GM21786 (cell line): ENCODE data around the gene SERINC3.
A peak's percentile ranks its signal among the peaks of the same experiment; 100 is the strongest.
"Not testable (repeated sequence)": the region's sequence is repeated elsewhere in the genome, so short reads cannot be mapped to it uniquely, and the experiment has no call there.

ENCODE experiments used
- ATAC-seq: cut with Tn5 transposase; IDR thresholded peaks from one replicate; pipeline ENCODE4 v1.9.1; 2021; ENCODE audit not compliant: unreplicated experiment

Gene SERINC3

DNA sequence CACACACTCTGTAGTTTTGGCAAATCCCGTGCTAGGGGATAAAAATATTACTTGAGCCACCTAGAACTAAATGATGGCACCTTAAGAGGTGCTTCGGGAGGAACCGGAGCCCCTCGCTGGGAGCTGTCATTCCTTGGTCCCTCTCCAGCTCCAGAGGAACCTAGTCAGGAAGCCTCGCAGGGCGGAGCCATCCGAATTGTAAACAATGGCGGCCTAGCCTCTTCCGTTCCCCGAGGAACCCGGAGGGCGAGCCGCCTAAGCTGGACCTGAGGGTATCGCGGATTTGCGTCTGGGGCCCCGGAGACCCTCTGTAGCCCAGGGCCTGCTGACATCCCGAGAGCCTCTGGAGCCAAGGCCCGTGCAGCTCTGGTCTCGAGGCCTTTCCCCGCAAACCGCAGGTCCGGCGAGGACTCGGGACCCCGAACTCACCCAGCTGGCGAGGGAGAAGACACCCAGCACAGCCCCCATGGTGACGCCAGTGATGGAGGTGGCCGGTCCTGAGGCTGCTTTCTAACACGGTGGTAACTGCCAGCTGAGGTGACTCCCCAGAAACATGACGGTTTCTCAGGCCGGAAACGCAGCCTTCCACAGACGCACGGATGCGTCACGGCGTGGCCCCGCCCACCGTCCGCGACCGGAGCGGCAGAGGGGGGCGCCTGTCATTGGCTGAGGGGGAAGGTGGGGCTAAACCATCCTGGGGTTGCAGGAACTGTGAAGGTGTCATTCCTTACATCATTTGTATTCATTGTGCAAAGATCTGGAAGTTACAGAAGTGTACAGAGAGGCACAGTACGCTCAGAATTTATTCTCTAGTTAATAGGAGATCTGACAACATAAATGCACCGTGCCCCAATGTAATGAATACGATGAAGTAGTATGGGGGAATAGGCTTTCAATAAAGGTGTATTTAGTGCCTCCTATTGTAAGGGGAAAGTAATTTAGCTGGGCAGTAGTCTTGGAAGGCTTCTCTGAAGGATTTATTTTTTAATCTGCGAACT is at the start of gene SERINC3:
Gene SERINC3, minus strand, starts transcription at position 587 of the 998 bp plus-strand sequence. Its CDS starts 119 bp downstream, at position 468.
- peak; percentile 93 for ATAC-seq

DNA sequence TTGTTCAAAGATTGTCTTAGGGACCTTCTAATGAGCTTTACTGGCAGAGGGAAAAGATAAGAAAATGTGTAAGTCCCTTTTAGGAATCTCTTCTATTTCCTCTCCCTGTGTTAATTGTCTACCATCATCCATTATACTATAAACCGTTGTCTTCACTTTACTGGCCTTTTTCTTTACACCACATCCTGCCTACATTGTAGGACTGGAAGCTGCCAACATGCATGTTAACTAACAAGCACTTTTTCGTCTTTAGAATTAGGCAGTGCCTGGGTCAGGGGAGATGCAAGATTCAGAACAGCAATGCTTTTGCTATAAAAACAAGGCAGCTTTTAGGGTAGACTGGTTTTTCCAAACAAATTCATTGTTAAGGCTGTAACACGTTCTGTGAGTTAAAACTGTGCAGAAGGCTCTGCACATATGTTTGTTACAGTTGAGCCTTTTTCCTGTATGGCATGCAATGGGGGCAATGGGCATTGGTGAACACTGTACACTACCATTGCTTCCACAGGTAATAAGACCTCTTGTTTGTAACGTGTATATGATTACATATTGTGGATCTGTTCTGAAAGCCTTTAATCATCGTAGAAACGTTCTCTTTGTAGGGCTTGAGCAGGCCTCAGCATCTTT is 49.6 kb upstream of the SERINC3 start:
- no peak for ATAC-seq

DNA sequence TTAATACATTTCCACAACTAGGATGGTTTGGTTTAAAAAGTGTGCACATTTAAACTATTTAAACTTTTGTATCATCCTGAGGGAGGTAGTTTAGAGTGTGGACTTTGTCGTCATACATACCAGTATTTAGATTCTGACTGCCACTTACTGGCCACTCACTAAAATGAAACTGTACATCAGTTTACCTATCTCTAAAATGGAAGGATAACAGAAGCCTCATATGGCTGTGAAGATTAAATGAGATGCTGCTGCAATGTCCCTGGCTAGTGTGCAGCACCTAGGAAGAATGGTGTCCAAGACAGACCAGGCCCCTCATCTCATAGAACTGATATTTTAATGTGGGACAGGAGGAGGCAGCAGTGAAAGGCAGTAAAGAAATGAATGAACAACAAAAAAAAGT is 48.5 kb upstream of the SERINC3 start:
- ATAC-seq = no peak

DNA sequence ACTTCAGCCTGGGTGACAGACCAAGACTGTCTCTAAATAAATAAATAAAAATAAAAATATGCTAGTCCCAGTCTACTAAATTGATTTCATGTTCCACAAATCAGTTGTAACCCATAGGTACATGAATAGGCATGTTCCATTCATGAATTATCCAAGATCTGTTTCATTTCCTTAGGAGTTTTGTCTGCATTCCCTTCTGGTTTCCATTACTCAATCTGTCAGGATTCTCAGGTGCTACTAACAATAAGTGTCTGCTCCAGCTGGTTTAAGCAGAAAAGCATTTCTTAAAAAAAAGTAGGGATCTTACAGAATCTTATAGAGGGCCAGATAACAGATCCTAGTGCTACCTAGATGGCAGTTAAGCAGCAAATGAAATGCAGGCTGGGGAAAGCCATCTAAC is 44.9 kb upstream of the SERINC3 start:
- no peak for ATAC-seq

DNA sequence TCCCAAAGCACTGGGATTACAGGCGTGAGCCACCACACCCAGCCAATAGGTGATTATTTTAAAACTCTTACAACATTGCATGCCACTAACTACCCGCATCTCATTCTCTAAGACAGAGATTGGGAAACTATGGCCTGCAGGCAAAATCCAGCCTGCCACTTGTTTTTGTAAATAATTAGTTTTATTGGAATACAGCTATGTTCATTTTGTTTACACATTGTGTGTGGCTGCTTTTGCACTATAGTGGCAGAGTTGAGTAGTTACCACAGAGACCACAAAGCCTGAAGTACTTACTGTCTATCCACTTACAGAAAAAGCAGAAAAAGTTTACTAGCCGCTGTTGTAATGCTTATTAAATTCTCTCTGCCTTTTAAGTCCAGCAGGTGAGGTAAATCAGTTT is 44.1 kb upstream of the SERINC3 start:
- no peak for ATAC-seq

DNA sequence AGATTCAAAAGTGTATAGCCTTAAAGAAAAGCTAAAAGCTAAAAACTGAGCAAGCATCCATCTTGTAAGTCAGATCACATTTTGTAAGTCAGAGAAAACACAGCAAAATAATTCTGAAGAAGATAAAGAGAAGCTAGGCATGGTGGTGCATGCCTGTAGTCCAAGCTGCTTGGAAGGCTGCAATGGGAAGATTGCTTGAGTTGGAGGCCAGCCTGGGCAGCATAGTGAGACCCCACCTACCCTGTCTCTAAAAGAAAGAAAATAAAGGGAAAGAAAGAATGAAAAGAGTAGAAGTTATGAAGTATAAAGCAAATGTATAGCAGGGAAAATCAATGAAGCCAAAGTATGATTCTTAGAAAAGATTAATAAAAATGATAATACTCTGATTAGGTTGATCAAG is 40.0 kb upstream of the SERINC3 start:
- ATAC-seq = no peak

DNA sequence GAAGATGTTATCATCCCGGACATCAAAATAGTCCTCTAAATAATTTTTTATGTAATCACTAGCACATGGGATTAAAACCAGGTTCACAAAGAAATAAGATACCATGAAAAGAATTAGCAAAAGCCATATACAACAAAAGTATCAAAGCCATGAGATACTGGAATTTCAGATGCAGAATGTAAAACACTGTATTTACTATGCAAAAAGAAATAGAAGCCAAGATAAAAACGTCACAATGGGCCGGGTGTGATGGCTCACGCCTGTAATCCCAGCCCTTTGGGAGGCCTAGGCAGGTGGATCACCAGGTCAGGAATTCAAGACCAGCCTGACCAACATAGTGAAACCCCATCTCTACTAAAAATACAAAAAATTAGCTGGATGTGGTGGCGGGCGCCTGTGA is 38.9 kb upstream of the SERINC3 start:
- ATAC-seq = not testable (repeated sequence)

DNA sequence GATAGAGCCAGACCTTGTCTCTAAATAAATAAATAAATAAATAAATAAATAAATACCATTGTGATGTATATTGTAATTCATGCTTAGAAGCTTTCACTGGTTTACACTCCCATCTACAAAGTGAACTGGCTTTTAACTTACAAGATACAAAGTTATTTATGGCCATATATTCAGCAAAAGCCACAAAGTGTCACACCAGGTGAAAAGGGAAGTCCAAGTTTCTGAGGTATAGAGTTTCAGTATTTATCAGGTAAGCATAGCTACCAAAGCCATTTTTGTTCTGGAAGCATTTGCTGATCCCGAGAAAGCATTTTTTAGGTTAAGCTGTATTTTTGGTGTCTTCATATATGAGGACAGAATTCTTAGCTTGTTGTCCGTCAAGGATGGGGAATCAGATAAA is 38.4 kb upstream of the SERINC3 start:
- no peak for ATAC-seq

DNA sequence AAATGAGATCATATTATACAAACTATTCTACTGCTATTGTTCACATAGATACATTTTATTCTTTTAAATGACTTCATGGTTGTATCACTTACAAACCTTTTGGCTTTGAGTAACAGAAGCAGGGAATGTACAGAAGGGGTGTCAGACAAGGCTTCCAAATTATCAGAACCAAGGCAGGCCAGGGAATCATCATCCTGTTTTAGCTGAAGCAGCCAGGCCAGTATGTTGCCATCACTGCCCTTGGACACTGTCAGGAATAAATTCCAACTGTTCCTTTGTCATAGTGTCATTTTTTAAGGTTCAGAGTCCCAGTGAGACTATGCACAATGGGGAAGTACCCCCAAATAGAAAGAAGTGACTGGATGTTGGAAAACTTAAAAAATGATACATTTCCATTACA is 37.4 kb upstream of the SERINC3 start:
- no peak for ATAC-seq

DNA sequence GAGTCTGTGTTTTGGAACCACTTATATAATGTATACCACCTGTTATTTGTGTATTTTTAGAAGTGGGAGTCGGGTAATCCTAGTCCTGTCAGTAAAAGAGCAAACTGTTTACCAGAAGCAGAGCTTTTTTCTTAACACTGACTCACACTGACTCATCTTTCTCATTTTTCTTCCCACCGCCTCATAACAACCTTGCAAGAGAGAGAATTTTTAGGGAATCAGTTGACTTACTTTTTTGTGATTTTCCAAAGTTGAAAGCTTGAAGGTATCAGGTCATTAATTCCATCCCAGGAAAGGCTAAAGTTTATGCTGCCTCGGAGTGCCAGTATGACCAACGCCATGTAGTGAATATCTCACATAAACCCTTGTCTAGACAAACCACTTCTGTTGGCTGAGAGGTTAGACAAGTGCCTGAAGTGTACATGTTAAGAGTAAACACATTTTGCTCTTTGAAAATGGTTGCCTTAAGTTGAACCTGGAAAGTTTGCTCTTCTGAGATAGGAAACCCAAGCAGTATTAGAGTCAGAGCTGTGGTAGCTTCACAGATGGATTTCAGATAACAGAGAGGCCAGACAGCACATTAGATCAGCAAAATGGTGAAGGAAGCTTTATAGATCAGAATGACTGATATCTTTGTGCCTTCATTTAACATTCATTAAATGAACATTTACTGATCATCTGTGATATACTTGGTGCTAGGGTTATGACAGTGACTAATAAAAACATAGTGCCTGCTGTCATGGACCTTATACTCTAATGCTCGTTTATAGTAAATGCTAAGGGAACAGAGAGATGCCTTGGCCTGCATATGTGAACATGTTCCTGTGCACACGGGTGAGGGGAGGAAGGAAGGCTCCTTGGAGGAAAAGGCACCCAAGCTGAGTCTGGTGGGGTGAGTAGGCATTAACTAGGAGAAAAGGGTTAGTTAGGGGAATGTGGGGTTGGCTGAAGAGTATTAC is 31.4 kb upstream of the SERINC3 start:
- no peak for ATAC-seq

DNA sequence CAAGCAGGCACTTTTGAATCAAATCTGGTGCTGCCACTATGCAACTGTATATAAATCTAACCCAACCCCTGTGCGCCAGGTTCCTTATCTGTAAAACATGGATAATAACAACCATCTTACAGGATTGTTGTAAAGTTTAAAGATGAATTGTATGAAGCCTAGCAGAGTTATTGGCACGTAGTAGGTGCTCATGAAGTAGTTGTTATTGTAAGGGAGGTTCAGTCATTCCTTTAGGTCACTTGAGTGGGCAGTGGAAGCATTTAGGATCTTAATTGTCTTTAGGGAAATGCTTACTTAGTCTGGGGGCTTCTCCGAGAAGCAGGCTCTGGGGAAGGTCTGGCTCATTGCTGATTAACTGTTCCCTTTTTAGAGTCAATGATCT is 30.7 kb upstream of the SERINC3 start:
- no peak for ATAC-seq

DNA sequence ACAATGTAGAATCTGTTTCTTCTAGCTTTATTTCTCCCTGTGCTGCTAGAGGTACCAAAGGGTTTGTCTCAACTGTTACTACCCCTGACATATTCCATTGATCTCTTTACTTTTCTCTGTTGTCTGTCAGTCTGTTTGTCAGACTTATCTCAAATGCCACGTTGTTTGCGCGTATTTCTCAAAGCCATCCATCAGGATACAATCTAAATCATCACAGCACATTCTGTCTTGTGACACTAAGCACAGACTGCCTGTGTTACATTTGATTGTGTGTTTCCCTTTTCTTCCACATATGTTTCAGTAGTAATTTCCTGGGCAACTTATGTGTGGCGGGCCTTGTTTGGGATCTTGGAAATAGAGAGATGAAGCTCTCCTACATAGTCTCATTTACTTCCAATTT is 30.2 kb upstream of the SERINC3 start:
- no peak for ATAC-seq

DNA sequence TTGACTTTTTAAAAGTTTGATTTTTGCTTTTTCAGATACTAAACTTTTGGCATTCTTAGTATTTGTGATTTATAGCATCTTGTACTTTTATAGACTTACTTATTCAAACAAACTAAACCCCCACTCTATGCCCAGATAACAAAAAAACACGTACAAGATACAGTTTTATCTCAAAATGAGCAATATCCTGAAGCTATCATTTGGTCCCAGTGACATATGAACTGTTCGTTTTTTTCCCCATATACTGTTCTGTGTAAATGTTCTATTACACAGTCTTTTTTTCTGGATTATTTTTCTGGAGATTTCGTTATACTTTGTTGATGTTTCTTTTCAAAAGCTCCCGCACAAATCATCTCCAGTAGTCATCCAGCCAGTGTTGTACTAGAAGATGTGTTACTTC is 27.3 kb upstream of the SERINC3 start:
- ATAC-seq = no peak

DNA sequence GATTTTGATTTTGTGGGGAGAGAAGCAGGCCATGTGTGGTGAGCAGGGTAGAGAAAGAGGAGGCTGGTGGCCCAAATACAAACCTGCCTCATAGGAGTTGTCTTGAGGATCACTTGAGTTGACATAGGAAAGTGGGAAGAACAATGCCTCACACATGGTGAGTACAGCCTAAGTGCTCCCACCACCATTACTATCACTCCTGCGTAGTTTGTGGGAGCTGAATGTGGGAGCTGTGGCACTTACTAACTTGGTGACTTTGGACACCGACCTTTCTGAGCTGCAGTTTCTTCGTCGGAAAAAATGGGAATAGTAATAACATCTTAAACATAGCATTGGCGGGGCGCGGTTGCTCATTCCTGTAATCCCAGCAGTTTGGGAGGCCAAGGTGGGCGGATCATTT is 25.5 kb upstream of the SERINC3 start:
- ATAC-seq = no peak

DNA sequence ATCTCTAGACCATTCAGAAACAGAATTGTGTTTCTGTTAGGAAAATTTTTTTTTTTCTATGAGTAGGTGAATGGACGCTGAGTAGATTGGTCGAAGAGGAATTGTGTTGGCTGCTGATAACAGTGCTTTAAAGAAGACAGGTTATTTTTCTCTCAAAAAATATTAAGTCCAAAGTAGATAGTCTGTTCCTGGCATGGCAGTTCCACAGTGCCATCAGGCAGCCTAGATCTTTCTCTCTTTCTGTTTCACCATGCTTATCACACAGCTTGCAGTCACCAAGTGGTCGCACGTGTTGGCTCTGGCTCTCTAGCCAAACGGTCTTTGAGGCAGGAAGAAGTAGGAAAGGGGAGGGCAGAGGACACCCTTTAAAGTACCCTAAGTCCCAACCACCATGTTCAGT is 22.4 kb upstream of the SERINC3 start:
- no peak for ATAC-seq

DNA sequence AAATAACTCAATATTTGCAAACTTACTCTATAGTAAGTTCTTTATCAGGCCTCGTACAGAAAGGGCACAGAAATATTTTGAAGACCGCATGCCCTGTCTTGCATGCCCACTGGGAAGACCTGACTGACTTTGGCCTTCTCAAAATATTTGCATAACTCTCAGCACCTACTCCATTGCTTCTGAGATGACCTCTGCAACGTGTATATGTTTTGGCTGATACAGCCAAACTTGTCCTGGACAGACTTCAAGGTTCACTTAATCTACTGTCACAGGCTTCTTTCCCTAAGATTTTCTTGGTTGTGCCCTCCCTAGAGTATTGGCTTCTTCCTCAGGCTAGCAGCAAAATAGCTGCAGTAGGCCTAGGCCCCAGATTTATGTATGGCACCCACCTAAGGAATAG is 21.5 kb upstream of the SERINC3 start:
- ATAC-seq = no peak

DNA sequence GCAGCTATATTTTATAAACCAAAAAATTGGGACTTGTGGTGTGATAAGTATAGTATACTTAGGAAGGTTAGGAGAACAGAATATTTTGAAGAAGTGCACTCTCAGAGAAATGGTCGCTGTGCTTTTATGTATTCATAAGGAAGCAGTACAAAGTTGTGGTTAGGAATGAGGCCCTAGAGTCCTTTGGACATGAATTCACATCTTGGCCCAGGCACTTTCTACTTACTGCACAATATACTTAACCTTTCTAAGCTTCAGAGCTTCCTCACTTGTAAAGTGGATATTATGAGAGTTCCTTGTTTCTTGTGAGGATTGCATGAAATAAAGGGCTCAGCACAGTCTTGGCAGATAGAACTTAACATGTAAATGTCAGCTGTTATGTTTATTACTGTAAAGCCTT is 21.0 kb upstream of the SERINC3 start:
- ATAC-seq = no peak

DNA sequence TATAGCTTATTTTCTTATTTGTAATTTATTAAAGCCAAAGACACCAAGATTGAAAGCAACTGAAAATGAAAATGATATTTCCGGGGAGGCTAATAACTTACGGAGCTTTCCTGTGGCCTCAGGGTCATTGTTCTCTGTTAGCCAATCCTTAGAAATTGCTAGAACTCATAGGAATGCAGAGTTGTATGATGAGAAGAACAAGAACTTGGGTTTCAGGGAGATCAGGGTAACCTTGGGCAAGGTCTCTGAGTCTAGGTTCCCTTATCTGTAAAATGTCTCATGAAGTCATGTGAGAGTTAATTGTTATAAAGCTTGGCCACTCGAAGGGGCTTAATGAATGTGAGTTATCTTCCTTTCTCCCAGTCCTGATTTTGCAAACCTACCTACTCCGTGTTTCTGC is 20.1 kb upstream of the SERINC3 start:
- ATAC-seq = no peak

DNA sequence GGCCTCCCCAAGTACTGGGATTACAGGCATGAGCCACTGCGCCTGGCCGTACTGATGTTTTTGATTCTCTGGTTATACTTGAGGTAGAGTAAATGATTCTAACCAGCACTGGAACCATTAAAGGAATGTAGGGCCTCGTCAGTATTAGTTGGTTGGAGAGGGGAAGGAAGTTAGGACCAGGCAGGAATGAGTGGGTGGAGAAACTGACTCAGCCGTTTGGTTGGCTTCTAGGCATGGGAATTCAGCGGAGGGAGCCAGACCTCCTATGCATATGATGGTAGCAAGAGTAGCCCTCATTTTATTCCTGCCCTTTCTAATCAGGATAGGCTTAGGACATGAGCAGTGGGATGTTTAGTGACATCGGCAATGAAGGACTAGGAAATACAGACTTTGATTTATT is 19.0 kb upstream of the SERINC3 start:
- no peak for ATAC-seq

DNA sequence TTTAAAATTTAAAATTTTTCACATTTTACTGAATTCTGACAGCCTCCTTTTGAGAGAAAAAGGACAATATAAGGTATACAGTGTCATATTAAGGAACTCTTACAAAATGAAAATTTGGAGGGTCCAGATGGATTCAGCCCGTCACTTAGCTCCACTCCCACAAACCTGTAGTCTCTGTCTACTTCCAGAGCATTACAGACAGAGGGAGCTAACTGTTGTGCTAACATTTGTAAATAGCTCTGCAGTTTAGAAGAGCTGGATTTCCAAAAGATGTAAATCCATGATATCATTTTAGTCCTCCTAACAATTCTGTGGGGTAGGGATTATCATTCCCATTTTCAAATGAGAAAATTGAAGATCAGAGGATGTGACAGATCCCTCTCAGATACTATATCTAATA is 16.1 kb upstream of the SERINC3 start:
- ATAC-seq = no peak

DNA sequence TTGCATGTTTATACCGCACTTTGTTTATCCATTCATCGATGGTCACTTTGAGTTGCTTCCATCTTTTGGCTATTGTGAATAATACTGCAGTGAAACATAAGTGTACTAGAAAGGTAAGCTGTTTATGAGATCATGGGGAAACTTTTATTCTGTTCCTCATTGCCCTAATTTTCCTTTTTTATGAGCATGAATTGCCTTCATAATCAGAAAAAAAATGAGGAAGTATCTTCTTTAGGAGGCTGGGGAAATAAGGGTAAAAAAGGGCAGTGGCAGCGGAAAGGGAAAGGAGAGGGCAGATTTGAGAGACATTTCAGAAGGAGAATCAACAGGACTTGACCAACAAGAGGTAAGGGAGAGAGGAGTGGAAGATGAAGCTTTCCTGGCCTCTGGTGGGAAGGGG is 14.3 kb upstream of the SERINC3 start:
- ATAC-seq = no peak
